HEK293 (cell line): Measurements from ENCODE around the gene PLCD4.

ENCODE experiments used
- CTCF ChIP-seq: fragments of 450-650 bp; formaldehyde crosslinking; IDR thresholded peaks from 2 replicates; pipeline ENCODE4 v1.5.1; 2016; ENCODE audit warnings: missing biosample characterization, missing genetic modification characterization
- HIC1 ChIP-seq: fragments of 450-650 bp; formaldehyde crosslinking; IDR thresholded peaks from 2 replicates; pipeline ENCODE4 v1.5.1; 2016; ENCODE audit warnings: missing biosample characterization, missing genetic modification characterization
- ZNF449 ChIP-seq: fragments of 450-650 bp; formaldehyde crosslinking; IDR thresholded peaks from 2 replicates; pipeline ENCODE4 v1.5.1; 2017; ENCODE audit warnings: missing biosample characterization, mild to moderate bottlenecking, missing genetic modification characterization, moderate library complexity

GRCh38 chr2:218569038-218569431 lies 38.7 kb upstream of the PLCD4 start:
- TF ChIP-seq CTCF (tag by site-specific recombination) (no peak), ZNF449 (tag by site-specific recombination) (no peak), HIC1 (tag by site-specific recombination) (no peak)
